ENCODE data around the gene SLFN12L. TPM values are rescaled to one million over a fixed set of nuclear protein-coding genes. Genes with fewer than 3 reads are reported as not detected.

The SLFN12L gene
- total RNA-seq, 1 experiment from 2014 or later, result 0.13 TPM

GRCh38 chr17:35578197-35578928 lies 40.9 kb upstream of the SLFN12L start, which contains the start of gene PEX12 (continued):
- TF ChIP-seq HMGXB4 (CRISPR knock-in tag; IDR thresholded peaks at IDR 0.05) (no peak), SMAD4 (CRISPR knock-in tag; IDR thresholded peaks at IDR 0.05) (no peak), ZNF121 (CRISPR knock-in tag; IDR thresholded peaks at IDR 0.05) (no peak), ZBTB21 (CRISPR knock-in tag; IDR thresholded peaks at IDR 0.05; ENCODE audit: borderline replicate concordance) (no peak), ZNF219 (CRISPR knock-in tag; IDR thresholded peaks at IDR 0.05; ENCODE audit: borderline replicate concordance) (no peak), GTF2I (CRISPR knock-in tag; conservative IDR thresholded peaks at IDR 0.05) (no peak), KAT7 (CRISPR knock-in tag; IDR thresholded peaks at IDR 0.05; ENCODE audit: borderline replicate concordance) (peak; percentile 49; the same call in 1 of the 2 replicates), SOX15 (CRISPR knock-in tag; IDR thresholded peaks at IDR 0.05) (no peak), OVOL2 (CRISPR knock-in tag; IDR thresholded peaks at IDR 0.05; ENCODE audit: borderline replicate concordance) (no peak), IRF1 (CRISPR knock-in tag; IDR thresholded peaks at IDR 0.05) (no peak), PRRX2 (CRISPR knock-in tag; IDR thresholded peaks at IDR 0.05) (no peak), RELA (CRISPR knock-in tag; IDR thresholded peaks at IDR 0.05; ENCODE audit: borderline replicate concordance) (no peak), ZNF232 (CRISPR knock-in tag; IDR thresholded peaks at IDR 0.05) (0 out of 2 replicates have a peak, but pooled peaks have one; percentile 69), ZNF263 (CRISPR knock-in tag; IDR thresholded peaks at IDR 0.05; ENCODE audit: low read depth) (no peak), NFYB (CRISPR knock-in tag; conservative IDR thresholded peaks at IDR 0.05; ENCODE audit: low read depth) (no peak), ZNF138 (CRISPR knock-in tag; conservative IDR thresholded peaks at IDR 0.05) (no peak), IRF2 (CRISPR knock-in tag; IDR thresholded peaks at IDR 0.05; ENCODE audit: borderline replicate concordance, low read depth) (no peak), ATF3 (CRISPR knock-in tag; conservative IDR thresholded peaks at IDR 0.05) (no peak), AFF4 (CRISPR knock-in tag; IDR thresholded peaks at IDR 0.05; ENCODE audit: borderline replicate concordance) (no peak), CTCF (IDR thresholded peaks at IDR 0.05) (no peak), TEAD4 (CRISPR knock-in tag; IDR thresholded peaks at IDR 0.05) (no peak), EMX1 (CRISPR knock-in tag; IDR thresholded peaks at IDR 0.05) (no peak), AR (CRISPR knock-in tag; IDR thresholded peaks at IDR 0.05) (no peak), ZSCAN18 (CRISPR knock-in tag; IDR thresholded peaks at IDR 0.05) (no peak), MAX (CRISPR knock-in tag; IDR thresholded peaks at IDR 0.05) (peak; percentile 32; the same call in 1 of the 2 replicates)

Data from WTC11 (cell line).